Endothelial cell of umbilical vein (primary cell): ENCODE results near the gene PNMA1. TPM values are rescaled to one million over a fixed set of nuclear protein-coding genes. Genes with fewer than 3 reads are reported as not detected.

Experiments used
- BruUV-seq: library from RNA; stranded (reverse); fragments of 400-500 nt; replicated peaks from 2 replicates; lab custom pipeline; 2021; lab: Mats Ljungman, UMichigan
- CTCF ChIA-PET: fragments of 300-600, 350-600 bp; sonication (Branson Sonifier 250); formaldehyde crosslinking; loops from one replicate; lab custom pipeline; 2021; ENCODE audit warnings: antibody characterized with exemption, inconsistent platforms; lab: Charles Lee
- POLR2A ChIA-PET: fragments of 300-600, 350-600 bp; sonication (Branson Sonifier 250); formaldehyde crosslinking; loops from one replicate; lab custom pipeline; 2021; ENCODE audit warnings: antibody characterized with exemption, inconsistent platforms; lab: Charles Lee
- DNase-seq: peaks from one replicate; pipeline ENCODE4 v3.0.0-alpha.2; 2011; ENCODE audit warnings: low read depth, low spot score
- FAIRE-seq: peaks from 2 replicates; lab custom pipeline; 2011; peaks lifted over from hg19 to GRCh38; lab: Jason Lieb, UNC
- H2AFZ ChIP-seq: 2 replicates; pipeline ENCODE4 v1.6.0; 2012; ENCODE audit warnings: low read depth, low read length, control low read depth, inconsistent platforms
- H3K27ac ChIP-seq: 2 replicates; pipeline ENCODE4 v1.5.1; 2011; ENCODE audit warnings: low read depth, mild to moderate bottlenecking, control low read depth, low read length, moderate library complexity; ENCODE audit not compliant: insufficient read depth
- H3K27me3 ChIP-seq, 2 experiments: 2 replicates each; pipeline versions ENCODE4 v1.6.0 to v1.6.1; 2011; ENCODE audit warnings: low read length in 2 of 2, mixed read lengths in 1 of 2; ENCODE audit not compliant: control insufficient read depth in 2 of 2, insufficient read depth in 2 of 2
- H3K36me3 ChIP-seq, 2 experiments: 2 replicates in 1 of 2; 3 replicates in 1 of 2; pipeline ENCODE4 v1.5.1; 2011; ENCODE audit warnings: low read length in 2 of 2, mild to moderate bottlenecking in 1 of 2, moderate library complexity in 1 of 2; ENCODE audit not compliant: control insufficient read depth in 2 of 2, insufficient read depth in 2 of 2; ENCODE audit errors: extremely low read depth in 1 of 2
- H3K4me1 ChIP-seq: 3 replicates; pipeline ENCODE4 v1.5.1; 2011; ENCODE audit warnings: mild to moderate bottlenecking, low read length; ENCODE audit not compliant: control insufficient read depth, insufficient read depth; ENCODE audit errors: extremely low read depth
- H3K4me2 ChIP-seq: 2 replicates; pipeline ENCODE4 v1.6.1; 2011; ENCODE audit warnings: low read length, control low read depth, mixed read lengths; ENCODE audit not compliant: insufficient read depth
- H3K4me3 ChIP-seq, 3 experiments: fragments of 200-600 bp in 1 of 3; sonication (generic), shearing (Covaris generic) in 1 of 3; replicated peaks in 1 of 3; 2 replicates each; pipeline ENCODE4 v1.5.1; 2011 to 2016; ENCODE audit warnings: control low read depth in 3 of 3, low read length in 3 of 3, mild to moderate bottlenecking in 2 of 3, inconsistent platforms in 1 of 3, low read depth in 1 of 3, moderate library complexity in 1 of 3; ENCODE audit not compliant: insufficient read depth in 1 of 3
- H3K79me2 ChIP-seq: 2 replicates; pipeline ENCODE4 v1.6.0; 2012; ENCODE audit warnings: low read length, inconsistent platforms; ENCODE audit not compliant: control insufficient read depth, insufficient read depth
- H3K9ac ChIP-seq: replicated peaks from 2 replicates; pipeline ENCODE3; 2011; ENCODE audit warnings: low read length, control low read depth; ENCODE audit not compliant: insufficient read depth; ENCODE audit errors: extremely low read depth
- H3K9me1 ChIP-seq: replicated peaks from 3 replicates; pipeline ENCODE4 v1.6.0; 2011; ENCODE audit warnings: mild to moderate bottlenecking, low read length; ENCODE audit not compliant: control insufficient read depth, insufficient read depth; ENCODE audit errors: extremely low read depth
- H3K9me3 ChIP-seq: replicated peaks from 2 replicates; pipeline ENCODE4 v1.5.1; 2012; ENCODE audit warnings: low read length, inconsistent platforms; ENCODE audit not compliant: control insufficient read depth, insufficient read depth
- H4K20me1 ChIP-seq: replicated peaks from 2 replicates; pipeline ENCODE3; 2011; ENCODE audit warnings: mild to moderate bottlenecking, low read length; ENCODE audit not compliant: control insufficient read depth, insufficient read depth; ENCODE audit errors: extremely low read depth
- CTCF ChIP-seq, 2 donors: IDR thresholded peaks; 1 replicate in 1 of 2; 2 replicates in 1 of 2; pipeline ENCODE4 v1.5.1; 2011; ENCODE audit warnings: low read length in 2 of 2, mild to moderate bottlenecking in 2 of 2, moderate library complexity in 2 of 2, control low read depth in 1 of 2, inconsistent platforms in 1 of 2, low read depth in 1 of 2; ENCODE audit not compliant: insufficient read depth in 1 of 2; ENCODE audit errors: extremely low read depth in 1 of 2
- EZH2 ChIP-seq: IDR thresholded peaks from 2 replicates; pipeline ENCODE4 v1.6.1; 2012; ENCODE audit warnings: borderline replicate concordance, low read depth, mild to moderate bottlenecking, moderate library complexity, low read length, inconsistent platforms; ENCODE audit not compliant: severe bottlenecking
- FOS ChIP-seq: IDR thresholded peaks from 2 replicates; pipeline ENCODE4 v1.6.1; 2011; ENCODE audit warnings: mild to moderate bottlenecking, low read length, moderate library complexity, borderline replicate concordance; ENCODE audit not compliant: insufficient read depth
- GATA2 ChIP-seq: IDR thresholded peaks from 2 replicates; pipeline ENCODE4 v1.7.0; 2011; ENCODE audit warnings: low read depth, mild to moderate bottlenecking, moderate library complexity, mixed read lengths, low read length; ENCODE audit not compliant: insufficient read length, insufficient read depth
- POLR2A ChIP-seq: IDR thresholded peaks from 2 replicates; pipeline ENCODE4 v1.6.1; 2012; ENCODE audit warnings: low read depth, mild to moderate bottlenecking, control low read depth, low read length
- POLR2AphosphoS5 ChIP-seq: IDR thresholded peaks from 2 replicates; pipeline ENCODE4 v1.6.1; 2012; ENCODE audit warnings: low read depth, mild to moderate bottlenecking, control low read depth, low read length, moderate library complexity; ENCODE audit not compliant: insufficient read depth
- dilution Hi-C: fragments of 300-500 bp; cut with MboI; formaldehyde crosslinking; loops from one replicate; pipeline ENCODE4 v1.15.0; 2019; ENCODE audit warnings: low sequenced_read_pairs; ENCODE audit not compliant: extremely low pct_ligation_motif_present
- intact Hi-C: fragments of 100-400 bp; cut with micrococcal nuclease; formaldehyde crosslinking; loops from one replicate; pipeline ENCODE4 v1.10.0; 2022
- polyA plus RNA-seq, 4 experiments: library from polyadenylated mRNA; depleted of rRNA in 3 of 4; stranded (reverse) in 3 of 4; unstranded in 1 of 4; fragments of >200 nt; gene quantifications; 2 replicates each; pipeline versions ENCODE4 v1.2.1 to v1.2.3, GENCODE V29; 2011 to 2012; ENCODE audit warnings: missing spikeins in 1 of 4
- total RNA-seq: library from RNA; stranded (reverse); gene quantifications from 2 replicates; pipeline ENCODE4 v1.2.3, GENCODE V29; 2021

PNMA1 gene
- total and polyA plus RNA-seq, 2 donors (not counting 3 experiments of a cell fraction or from before 2014, with no cell fraction given) = 29.8 to 82.6 TPM

- no peak overlapping the region for H3K4me3 ChIP-seq
- no peaks in the 10 kb centered on the region for H4K20me1 ChIP-seq
- CTCF ChIA-PET = interaction anchor here (0.7 to 1.3 kb wide), 2 partner anchors 16 to 27 kb away, joined by 3 to 4 read pairs; no protein-coding TSS in a partner anchor
- POLR2A ChIA-PET = no interaction called here
- FAIRE-seq (no peak), DNase-seq (no peak)
- H3K27me3 ChIP-seq = no peaks in the 10 kb centered on the region
- H3K36me3 ChIP-seq = peaks cover 0 to 3% of the 10 kb centered on the region in 2 experiments
- H3K9me3 ChIP-seq = no peaks in the 10 kb centered on the region
- no peak overlapping the region for H3K4me2 ChIP-seq
- H3K4me1 ChIP-seq = peaks cover 6% of the 10 kb centered on the region
- no peaks in the 10 kb centered on the region for H3K9me1 ChIP-seq
- no peak for TF ChIP-seq POLR2AphosphoS5
- TF ChIP-seq POLR2A = no peak
- no peak for TF ChIP-seq CTCF (IDR thresholded peaks at IDR 0.05; ENCODE audit: extremely low read depth in 1 of 2, insufficient read depth in 1 of 2, low read depth in 1 of 2, low read length in 2 of 2)
- no peak for TF ChIP-seq GATA2
- no peak for TF ChIP-seq FOS
- TF ChIP-seq EZH2 = no peak
- no peak overlapping the region for H3K27ac ChIP-seq
- intact Hi-C loops (no loop called here), dilution Hi-C loops (no loop called here)
- no TSS peak for BruUV-seq
- no peaks in the 10 kb centered on the region for H3K79me2 ChIP-seq
- H2AFZ ChIP-seq = no peak overlapping the region
- H3K9ac ChIP-seq = no peak overlapping the region
These were observed 50.5 kb downstream of the PNMA1 start for GRCh38 chr14:73663548-73664212.
